NCI-H82 (cell line): ENCODE results near the gene LHFPL2.

Experiments
- DNase-seq: peaks from one replicate; lab custom pipeline; 2025; lab: John Stamatoyannopoulos, UW

LHFPL2 gene

DNA sequence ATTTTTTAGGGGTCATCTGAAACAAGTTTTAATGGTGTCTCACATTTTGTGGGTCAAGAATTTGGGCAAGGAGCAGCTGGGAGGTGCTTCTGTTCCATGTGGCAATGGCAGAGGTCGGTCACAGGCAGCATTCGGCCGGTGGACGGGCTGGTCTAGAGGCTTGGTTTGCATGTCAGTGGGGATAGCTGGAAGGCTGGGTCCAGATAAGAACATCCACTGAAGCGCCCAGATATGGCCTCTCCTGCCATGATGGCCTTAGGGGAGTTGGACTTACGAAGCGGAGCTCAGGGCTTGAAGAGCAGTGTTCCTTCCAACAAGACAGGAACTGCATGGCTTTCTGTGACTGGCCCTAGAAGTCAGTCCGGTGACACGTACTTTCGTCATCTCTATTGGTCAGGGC is 30.3 kb downstream of the LHFPL2 start:
- DNase-seq, result no peak

DNA sequence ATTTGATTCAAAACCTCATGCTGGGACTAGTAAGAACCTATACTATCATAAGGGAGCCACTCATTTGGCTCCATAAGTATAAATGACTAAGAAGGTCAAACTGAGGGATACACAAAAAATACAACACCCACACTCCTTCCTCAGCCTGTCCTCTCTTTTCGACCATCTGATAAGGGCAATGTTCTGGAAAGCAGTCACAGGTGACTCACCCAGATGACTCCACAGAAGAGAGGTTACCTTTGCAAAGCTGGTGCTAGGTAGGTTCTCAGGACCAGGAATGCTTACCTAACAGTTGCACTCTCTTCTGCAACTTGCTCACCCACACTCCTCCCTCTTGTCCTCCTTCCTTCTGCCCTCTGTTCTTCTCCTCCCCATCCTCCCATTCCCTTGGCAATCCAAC is 32.9 kb downstream of the LHFPL2 start:
- DNase-seq, result no peak

DNA sequence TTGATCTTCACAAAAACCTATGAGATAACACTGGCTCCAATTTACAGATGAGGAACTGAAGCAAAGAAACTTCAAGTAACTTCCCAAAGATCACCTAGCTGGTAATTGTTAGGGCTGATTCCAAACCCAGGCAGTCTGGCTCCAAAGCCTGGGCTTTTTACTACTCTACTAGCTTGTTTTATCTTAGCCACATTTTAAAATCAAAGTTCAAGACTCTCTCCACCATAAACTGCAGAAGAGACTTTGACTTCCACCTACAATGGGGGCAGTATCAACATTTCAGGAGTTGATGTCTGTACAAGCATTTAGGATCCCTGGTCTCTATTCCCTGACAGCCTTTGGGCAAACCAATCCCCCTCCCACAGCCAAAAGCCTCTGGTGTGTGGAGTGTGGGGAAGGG is 33.8 kb downstream of the LHFPL2 start:
- no peak for DNase-seq

DNA sequence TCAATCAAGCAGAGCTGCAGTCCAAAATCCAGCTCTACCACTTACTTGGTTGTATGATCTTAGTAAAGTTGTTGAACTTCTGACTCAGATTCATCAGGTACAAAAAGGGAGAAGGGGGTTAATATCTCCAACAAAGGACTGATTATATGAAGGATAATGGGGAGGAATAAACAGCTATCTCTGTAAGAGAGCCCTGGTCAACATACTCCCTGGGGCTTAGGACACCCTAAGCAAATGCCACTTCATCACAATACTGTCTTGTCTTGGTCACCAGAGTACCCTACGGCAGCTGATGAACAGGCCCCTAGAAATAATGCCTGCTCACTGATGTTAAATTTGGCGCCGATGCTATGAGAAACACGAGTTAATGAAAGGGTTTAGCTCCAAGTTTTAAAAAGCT is 34.8 kb downstream of the LHFPL2 start:
- DNase-seq, result no peak

DNA sequence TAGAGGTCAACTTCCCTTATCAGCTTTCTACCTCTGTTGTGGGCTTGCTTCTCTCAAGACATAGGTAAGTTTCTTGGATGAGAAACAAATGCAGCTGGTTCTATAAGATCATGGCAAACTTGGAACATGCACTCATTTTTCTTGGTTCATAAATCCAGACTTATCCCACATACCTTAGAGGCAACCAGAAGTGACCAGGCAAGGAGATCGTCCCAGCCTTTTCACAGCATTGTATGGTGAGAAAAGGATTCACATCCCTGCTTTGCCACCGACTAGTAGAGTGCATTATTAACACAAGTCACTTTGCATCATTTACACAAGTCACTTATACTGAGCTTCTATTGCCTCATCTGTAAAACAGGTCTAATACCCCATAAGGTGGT is 35.4 kb downstream of the LHFPL2 start:
- no peak for DNase-seq

DNA sequence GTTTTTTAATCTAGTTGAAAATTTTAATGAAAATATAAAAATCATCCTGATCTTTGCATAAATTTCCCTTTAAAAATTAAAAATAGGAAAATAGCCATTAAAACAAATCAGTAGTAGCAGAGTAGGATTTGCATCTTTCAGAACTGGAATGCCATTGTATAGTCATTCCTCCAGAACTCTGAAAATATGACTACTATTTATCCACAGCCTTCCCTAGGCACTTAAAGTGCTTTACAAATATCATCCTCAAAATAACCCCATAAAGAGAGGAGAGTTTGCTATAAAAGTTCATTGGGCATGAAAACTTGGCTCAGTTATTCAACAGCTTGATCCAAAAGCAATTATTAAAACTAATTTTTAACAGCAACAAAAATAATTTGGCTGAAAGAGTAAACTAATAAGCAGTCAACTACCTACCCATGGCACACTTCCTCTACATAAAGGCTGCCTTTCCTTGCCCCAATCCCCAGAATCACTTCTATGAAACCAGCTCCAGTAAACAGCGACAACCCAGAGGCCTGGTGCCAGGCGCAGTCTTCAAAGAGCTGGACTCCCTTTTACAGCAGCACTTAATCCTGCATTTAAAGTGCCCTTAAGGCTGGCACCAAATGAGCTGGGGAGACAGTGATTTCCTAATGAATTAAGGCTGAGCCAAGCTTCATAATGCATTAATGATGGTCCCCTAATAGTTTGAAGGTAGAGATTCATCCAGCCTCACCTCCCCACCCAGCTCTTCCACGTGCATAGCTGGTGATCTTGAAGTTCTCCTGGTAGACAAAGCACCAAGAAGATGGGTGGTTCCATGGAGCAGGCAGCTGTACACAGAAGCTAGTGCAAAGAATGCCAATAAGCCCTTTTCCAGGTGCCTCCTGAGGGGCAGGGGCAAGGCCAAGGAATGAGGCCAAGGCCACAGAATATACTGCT is 36.1 kb downstream of the LHFPL2 start:
- DNase-seq, result no peak

DNA sequence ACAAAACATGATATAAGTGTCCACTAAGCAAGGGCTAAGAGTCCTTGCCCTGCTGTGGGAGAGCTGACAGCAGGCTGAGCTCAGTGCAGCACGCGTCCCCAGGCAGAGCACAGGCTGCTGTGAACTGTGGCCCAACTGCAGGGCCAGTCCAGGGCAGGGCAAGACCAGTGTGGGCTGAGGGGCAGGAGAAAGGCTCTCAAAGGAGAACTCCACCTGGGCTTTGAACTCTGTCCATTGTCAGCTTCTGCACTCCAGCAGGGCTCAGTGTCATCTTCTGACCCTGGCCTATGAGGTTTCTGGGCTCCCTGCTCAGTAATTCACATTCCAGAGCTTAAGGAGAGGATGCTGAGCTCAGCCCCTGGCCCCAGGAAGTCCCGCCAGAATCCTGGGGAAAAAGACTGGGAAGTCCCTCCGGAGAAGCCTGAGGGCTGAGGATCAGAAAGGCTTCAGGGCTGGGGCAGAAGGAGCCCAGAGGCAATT is 37.4 kb downstream of the LHFPL2 start:
- no peak for DNase-seq

DNA sequence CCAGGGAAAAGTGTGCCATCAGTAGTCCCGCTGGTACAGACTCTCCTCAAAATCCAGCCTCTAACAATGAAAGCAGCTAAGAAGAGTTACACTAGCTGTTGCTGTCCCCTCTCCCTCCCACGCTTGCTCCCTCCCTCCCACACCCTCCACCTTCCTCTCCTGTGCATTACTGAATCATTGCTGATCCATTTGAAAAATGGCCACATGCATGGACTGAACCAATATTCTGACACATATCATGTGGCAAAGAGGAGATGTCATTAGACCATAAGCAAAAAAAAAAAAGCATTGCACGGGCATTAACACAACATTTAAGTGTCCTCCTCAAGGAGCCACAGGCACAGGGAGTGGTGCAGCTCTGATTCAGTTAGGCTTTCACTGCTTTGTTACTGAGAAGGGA is 37.9 kb downstream of the LHFPL2 start:
- DNase-seq, result no peak

DNA sequence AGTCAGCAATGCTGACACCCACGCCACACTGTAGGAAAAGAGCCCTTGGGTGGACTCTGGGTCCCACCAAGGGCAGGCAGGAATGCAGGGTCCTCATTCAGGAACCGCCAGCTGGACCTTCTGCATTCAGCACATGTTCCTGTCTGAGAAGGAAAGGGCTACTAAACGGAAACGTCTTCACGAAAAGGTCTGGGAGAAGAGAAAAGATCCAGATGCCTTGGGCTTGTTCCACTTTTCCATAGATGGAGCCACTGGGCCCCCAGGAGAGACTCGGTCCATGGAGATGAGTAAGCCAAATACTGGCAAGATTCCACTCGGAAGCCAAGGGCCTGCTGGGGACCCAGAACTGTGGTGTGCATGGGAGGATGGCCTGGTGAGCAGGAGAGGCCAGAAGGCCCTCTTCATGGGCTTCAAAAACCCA is 38.4 kb downstream of the LHFPL2 start:
- DNase-seq, result no peak

DNA sequence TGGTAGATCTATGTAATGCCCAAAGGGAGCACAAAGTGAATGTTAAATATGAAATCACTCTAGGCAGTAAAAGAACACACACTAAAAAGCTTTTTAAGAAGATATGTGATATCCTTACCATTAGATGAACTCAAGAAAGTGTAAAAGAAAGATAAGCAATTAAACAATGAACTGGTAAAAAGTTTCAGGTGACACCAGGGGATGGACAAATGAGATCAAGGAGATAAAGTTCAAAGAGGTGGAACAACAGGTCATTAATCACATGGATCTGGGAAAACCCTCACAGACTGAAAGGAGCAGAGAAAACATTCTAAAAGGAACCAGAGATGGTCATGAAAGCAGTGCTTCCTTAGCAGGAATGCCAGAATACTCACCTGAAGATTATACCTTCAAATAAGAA is 40.7 kb downstream of the LHFPL2 start:
- peak; percentile 3 for DNase-seq

DNA sequence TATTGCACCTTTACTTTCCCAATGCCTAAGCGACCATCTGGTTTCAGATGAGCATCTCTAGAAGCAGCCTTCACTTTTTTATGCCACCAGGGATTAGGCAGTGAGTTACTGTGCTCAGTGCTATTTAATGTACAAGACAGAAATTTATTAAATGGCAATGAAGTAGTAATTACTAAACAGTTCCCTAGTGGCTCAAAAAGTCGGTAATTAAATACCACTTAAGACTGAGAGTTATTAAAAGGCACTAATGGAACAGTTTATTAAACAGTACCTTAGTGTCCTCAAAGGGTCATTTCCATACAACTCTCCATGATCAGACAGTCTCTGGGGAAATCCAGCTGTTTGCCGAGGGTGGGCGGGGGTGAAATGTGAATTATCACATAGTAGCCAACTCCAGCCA is 42.3 kb downstream of the LHFPL2 start:
- peak; percentile 29 for DNase-seq

DNA sequence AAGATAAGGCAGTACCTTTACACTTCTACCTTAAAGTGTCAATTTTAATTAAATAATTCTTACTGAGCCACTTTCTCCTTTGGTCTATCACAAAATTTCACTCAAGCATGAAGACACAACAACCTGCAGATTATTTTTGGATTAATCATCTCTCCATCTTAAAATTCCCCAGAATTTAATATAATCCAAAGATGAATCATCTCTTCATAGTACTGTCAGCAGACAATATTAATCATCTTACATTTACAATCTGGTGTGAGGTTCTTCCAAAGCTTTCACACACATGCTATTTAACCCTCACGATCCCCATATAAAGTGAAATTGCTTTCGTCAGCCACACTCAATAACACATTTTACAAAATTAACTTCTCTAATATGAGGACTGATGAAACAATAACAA is 43.0 kb downstream of the LHFPL2 start:
- DNase-seq, result no peak

DNA sequence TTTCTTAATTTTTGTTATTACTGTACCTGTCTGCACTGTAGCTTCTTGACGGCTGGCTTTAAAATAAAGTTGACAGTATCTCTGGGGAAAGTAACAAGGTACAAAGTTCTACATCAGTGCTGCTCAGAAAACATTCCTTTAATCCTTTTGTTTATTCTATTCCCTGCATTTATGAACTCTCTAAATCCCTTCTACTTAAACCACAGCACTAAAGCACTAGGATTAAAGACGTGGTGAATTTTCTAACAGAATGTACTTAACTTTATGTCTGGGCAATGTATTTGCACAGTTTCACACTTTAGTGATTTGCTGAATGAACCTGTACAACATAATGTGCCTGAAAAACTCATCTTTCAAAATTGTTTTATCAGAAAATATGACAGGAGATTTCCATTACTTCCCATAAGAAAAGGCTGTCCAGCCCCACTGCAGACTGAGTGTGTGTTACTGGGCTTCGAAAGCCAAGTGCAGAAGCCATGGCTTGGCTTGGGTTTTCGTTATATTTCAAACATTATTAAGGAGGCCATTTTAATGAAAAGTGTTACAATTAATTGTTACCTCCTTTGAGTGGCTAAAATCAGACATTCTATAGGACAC is 43.8 kb downstream of the LHFPL2 start:
- DNase-seq, result peak; percentile 45

DNA sequence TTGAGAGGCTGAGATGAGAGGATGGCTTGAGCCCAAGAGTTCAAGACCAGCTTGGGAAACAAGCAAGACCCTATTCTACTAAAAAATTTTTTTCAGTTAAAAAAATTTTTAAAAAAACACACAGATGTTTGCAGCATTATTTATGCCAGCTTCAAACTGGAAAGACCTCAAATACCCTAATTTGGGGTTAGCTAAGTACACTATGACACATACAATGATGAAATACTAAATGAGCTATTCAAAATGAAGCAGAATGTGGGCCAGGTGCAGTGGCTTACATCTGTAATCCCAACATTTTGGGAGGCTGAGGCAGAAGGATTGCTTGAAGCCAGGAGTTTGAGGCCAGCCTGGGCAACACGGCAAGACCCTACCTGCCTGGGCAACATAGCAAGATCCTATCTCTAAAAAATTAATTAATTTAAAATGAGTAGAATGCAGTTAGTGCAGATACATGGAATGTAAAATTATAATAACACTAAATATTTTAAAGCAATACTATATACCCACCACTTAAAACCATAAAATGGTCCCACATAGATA is 44.9 kb downstream of the LHFPL2 start:
- DNase-seq, result no peak

DNA sequence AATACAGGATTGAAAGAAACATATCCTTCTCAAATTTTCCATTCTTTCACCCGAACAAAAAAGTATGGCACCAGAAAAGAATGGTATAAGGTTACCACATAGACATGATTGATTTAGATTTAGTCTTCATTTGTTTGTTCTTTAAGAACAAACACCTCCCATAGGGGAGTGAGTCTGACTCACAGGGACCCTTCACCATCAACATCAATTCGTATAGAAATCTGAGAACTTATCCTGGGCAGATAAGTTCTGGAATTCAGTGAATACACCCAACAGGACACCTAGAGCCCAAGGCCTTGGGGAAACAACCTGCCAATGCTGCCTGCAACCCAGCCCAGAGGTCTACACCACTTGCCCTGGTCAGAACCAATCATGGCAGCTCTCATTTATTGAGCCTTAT is 46.2 kb downstream of the LHFPL2 start:
- no peak for DNase-seq

DNA sequence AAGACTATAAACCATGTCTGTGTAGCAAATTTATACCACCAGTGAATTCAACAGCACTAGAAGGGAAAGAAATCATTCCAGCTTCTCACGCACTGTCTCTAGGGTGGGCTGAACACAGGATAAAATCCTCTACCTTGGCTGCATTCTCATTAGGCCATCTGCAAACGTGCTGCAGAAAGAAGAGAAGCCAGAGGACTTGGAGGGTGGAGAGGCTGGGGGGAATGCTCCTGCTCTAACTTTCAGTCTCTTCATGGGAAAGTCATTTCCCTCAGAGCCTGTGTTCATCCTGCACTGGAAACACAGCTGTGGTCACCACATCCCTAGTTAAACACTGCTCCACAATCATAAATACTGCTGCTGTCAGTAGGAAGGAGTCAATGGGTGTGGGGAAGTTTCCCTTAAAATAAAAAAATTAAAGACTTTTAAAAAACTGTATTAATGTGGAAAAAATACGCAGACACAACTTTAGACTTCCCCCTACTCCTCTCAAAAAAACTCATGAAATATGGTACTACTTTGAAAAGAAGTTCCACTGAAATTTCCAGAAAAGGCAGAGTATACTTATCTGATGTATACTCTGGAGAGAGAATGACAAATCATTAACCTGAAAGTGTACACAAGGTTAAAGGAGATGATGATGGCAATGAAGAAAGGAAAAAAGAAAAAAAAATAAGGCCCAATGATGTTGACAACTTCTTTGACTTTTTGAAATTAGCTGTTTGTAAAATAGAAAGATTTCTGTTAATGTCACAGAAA is 46.8 kb downstream of the LHFPL2 start:
- DNase-seq, result no peak

DNA sequence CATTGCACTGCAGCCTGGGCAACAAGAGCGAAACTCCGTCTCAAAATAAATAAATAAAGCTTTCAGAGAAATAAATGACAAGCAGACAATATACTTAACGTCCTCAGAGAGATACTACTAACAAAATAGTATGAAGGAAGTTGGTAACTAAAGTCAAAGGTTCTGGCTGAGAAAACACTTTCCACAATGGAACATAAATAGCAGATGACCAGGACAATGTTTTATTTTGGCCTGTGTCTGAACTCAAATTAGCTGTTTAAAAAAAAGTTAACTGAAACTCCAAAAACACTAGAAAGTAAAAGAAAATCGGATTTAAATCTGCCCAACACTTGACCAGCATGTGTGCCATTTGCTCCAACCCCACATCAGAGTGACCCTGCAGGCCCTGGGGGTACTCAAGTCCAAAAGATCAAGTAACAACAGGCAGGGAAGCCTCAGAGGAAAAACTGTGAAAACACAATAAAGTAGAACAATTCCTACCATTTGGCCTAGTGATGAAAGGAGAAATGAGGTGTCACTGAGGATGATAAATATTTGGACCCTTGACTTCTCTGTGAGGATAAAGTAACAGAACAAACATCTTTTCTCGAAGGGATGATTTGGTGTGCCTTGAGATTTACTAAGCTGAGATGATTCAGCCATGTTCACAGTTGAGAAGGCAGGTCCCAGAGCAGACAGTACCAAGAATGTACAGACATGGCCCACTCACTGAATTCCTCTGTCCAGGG is 47.7 kb downstream of the LHFPL2 start:
- DNase-seq, result no peak

DNA sequence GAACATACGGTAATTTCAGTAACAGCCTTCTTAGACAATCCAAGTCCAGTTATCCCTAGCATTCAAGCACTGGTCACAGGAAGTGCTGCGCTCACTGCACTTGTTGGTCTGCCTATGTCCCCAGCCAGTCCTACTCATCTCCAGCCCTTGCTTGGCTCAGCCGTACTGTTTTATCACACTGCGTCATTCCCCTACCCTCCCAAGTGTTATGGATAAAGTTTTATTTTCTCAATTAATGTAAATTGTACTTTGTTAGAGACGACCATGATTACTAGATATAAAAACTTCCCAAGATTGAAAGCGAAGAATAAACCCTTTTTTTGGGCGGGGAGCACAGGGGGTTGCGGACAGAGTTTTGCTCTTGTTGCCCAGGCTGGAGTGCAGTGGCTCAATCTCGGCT is 49.6 kb downstream of the LHFPL2 start:
- DNase-seq, result no peak

DNA sequence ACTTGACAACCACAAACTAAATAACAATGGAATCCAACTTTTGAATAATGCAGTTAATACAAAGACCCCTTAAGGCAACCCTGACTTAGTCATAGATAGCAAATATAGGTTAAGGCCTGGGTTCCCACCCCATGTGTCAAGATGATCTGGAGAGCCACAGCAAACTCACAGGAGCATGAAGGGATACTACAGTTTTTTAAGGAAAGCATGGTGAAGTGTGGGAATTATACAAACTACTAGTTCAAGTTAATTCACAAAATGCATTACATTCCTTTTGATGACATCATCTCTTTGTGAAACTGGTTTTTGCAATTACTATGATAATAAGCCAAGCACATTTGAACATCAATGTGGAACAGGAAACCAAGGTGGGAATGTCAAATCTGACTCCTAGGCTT is 50.6 kb downstream of the LHFPL2 start:
- no peak for DNase-seq

DNA sequence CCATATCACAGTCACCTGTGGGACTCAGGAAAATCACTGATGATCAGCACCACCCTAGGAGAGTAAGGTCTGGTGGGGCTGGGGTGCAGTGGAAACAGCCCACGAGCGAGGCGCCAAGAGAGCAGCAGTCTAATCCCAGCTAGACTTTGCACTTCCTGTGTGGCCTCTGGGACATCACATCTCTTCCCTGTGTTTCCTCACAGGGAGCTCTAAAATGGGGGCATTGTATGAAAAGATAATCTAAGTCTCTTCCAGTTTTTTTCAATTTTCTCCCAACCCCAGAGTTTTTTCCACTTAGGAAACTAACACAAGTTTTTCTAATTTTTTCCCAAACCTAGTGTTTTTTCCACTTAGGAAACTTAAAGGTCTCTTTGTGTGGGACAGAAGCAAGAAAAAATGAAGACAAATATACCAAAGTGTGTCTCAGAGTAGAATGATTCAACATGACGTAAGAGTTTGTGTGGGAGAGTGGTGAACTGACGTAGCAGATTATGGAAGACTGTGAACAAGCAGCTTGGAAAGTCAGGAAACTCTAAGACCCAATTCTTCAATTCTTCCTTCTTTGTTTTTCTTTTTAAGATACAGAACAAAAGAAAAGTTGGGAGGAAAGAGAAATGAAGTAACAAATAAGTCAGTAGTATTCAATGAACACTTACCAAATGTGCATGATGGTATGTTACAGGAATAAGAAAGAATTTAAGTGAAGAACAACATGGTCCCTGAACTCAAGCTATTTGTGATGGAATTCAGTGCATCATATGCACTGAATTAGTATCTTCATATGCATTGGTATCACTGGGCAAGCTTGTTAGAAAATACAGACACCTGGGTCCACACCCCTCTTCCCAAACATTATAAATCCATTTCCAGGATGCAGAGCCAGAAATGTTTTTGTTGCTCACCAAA is 51.3 kb downstream of the LHFPL2 start:
- no peak for DNase-seq

DNA sequence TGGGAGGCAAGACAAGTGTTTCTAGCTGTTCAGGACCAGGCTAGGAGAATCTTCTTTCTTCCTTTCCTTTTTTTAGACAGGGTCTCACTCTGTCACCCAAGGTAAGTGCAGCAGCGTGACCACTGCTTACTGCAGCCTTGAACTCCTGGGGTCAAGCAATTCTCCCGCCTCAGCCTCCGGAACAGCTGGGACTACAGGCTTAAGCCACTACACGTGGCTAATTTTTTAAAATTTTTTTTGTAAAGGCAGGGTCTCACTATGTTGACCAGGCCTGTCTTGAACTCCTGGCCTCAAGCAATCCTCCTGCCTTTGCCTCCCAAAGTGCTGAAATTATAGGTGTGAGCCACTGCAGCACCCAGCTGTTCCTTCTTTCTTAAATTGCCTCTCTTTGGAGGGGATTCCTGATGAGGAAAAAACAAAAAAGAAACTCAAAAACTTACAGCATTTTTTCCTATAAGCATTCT is 53.1 kb downstream of the LHFPL2 start:
- no peak for DNase-seq
